SH-SY5Y (cell line): ENCODE data around the gene ASPDH.

ENCODE experiments used
- GATA2 ChIP-seq: IDR thresholded peaks from 2 replicates; pipeline ENCODE4 v1.6.1; 2011; ENCODE audit warnings: mild to moderate bottlenecking, low read depth, low read length
- GATA3 ChIP-seq: IDR thresholded peaks from 2 replicates; pipeline ENCODE4 v1.6.1; 2011; ENCODE audit warnings: low read depth, mild to moderate bottlenecking, low read length, moderate library complexity

GRCh38 chr19:50465000-50465399 is 48.7 kb downstream of the ASPDH start:
- TF ChIP-seq GATA2 (no peak), GATA3 (no peak)
